ENCODE measurements around the gene ZNF804B. TPM values are rescaled to one million over a fixed set of nuclear protein-coding genes. Genes with fewer than 3 reads are reported as not detected.

The ZNF804B gene
- total RNA-seq, 1 donor from 2014 or later, result not detected

DNA sequence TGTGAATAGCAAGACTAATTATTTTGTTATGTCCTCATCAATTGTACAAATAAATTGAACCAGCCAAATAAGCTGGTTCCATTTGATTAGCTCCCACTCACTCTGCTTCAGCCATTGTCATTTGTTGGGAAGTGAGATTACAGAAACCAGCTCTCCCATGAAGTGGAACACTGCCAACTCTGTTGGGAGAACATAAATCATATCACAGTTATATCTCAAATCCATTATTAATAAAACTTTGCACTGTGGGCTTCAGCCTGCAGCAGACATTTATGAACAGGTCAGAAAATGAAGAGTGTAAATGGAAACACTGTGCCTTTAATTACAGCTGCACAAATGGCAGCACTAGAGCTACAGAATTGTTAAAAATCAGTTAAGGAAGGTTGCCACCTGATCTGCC lies 82.7 kb downstream of the ZNF804B start:
- H3K27ac Mint-ChIP-seq, result no peak overlapping the region
- no peak overlapping the region for H3K4me3 ChIP-seq
- H3K36me3 Mint-ChIP-seq, result no peaks in the 10 kb centered on the region
- TF ChIP-seq, protein P1, sequence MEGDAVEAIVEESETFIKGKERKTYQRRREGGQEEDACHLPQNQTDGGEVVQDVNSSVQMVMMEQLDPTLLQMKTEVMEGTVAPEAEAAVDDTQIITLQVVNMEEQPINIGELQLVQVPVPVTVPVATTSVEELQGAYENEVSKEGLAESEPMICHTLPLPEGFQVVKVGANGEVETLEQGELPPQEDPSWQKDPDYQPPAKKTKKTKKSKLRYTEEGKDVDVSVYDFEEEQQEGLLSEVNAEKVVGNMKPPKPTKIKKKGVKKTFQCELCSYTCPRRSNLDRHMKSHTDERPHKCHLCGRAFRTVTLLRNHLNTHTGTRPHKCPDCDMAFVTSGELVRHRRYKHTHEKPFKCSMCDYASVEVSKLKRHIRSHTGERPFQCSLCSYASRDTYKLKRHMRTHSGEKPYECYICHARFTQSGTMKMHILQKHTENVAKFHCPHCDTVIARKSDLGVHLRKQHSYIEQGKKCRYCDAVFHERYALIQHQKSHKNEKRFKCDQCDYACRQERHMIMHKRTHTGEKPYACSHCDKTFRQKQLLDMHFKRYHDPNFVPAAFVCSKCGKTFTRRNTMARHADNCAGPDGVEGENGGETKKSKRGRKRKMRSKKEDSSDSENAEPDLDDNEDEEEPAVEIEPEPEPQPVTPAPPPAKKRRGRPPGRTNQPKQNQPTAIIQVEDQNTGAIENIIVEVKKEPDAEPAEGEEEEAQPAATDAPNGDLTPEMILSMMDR (IDR thresholded peaks at IDR 0.05), result no peak
- TF ChIP-seq EZH2 (IDR thresholded peaks at IDR 0.05) (no peak), EZH2phosphoT487 (IDR thresholded peaks at IDR 0.05) (no peak)
- no peaks in the 10 kb centered on the region for H4K20me1 ChIP-seq (ENCODE audit: low read depth)
- no peaks in the 10 kb centered on the region for H3K27me3 ChIP-seq
- no peak overlapping the region for H3K4me2 ChIP-seq
- H3K79me2 ChIP-seq (ENCODE audit: low read depth), result no peaks in the 10 kb centered on the region
- H3K9me3 Mint-ChIP-seq, result no peaks in the 10 kb centered on the region
- H3K4me1 ChIP-seq, result peaks cover 4% of the 10 kb centered on the region
- H3K27ac ChIP-seq, result no peak overlapping the region
- H3K9ac ChIP-seq, result no peak overlapping the region
- H3K4me3 Mint-ChIP-seq, result no peak overlapping the region
- H3K9me3 ChIP-seq (ENCODE audit: low read depth), result no peaks in the 10 kb centered on the region
- H3K27me3 Mint-ChIP-seq (ENCODE audit: insufficient read depth, low read depth), result no peaks in the 10 kb centered on the region
- no peaks in the 10 kb centered on the region for H3F3A ChIP-seq (ENCODE audit: low read depth)
- H2AFZ ChIP-seq (replicated peaks), result peak overlapping the region; percentile 31
- H3K4me1 Mint-ChIP-seq, result no peaks in the 10 kb centered on the region
- H3K36me3 ChIP-seq, result no peaks in the 10 kb centered on the region
- no peak for DNase-seq (ENCODE audit: low spot score)

DNA sequence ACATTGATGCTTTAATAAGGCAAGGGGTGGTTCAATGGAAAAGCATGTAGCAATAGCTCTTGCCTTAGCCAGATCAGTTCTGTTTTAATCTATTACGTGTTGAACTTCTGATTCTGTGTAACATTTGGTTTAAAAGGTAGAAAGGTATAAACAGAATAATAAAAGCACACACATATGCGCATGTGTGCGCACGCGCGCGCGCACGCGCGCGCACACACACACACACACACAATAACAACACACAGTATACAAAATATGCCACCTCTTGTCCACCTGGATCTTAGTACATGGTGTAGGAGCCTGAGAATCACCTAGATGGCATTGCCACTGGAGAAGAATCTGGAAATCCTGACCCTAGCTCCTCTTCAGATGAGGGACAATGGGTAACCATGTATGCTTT lies 85.6 kb downstream of the ZNF804B start:
- no peak overlapping the region for H2AFZ ChIP-seq (replicated peaks)
- no peaks in the 10 kb centered on the region for H3K9me3 ChIP-seq (ENCODE audit: low read depth)
- no peak for TF ChIP-seq EZH2phosphoT487 (IDR thresholded peaks at IDR 0.05)
- no peak for TF ChIP-seq EZH2 (IDR thresholded peaks at IDR 0.05)
- Mint-ChIP-seq H3K36me3 (no peaks in the 10 kb centered on the region), H3K27ac (no peak overlapping the region), H3K9me3 (no peaks in the 10 kb centered on the region), H3K4me1 (no peaks in the 10 kb centered on the region), H3K4me3 (no peak overlapping the region), H3K27me3 (ENCODE audit: insufficient read depth, low read depth) (no peaks in the 10 kb centered on the region)
- no peaks in the 10 kb centered on the region for H3K79me2 ChIP-seq (ENCODE audit: low read depth)
- H3K27ac ChIP-seq, result no peak overlapping the region
- no peaks in the 10 kb centered on the region for H3K27me3 ChIP-seq
- H3F3A ChIP-seq (ENCODE audit: low read depth), result no peaks in the 10 kb centered on the region
- DNase-seq (ENCODE audit: low spot score), result no peak
- H3K4me2 ChIP-seq, result no peak overlapping the region
- no peaks in the 10 kb centered on the region for H3K36me3 ChIP-seq
- H3K4me1 ChIP-seq, result peaks cover 4% of the 10 kb centered on the region
- no peak overlapping the region for H3K9ac ChIP-seq
- H4K20me1 ChIP-seq (ENCODE audit: low read depth), result no peaks in the 10 kb centered on the region
- no peak overlapping the region for H3K4me3 ChIP-seq

DNA sequence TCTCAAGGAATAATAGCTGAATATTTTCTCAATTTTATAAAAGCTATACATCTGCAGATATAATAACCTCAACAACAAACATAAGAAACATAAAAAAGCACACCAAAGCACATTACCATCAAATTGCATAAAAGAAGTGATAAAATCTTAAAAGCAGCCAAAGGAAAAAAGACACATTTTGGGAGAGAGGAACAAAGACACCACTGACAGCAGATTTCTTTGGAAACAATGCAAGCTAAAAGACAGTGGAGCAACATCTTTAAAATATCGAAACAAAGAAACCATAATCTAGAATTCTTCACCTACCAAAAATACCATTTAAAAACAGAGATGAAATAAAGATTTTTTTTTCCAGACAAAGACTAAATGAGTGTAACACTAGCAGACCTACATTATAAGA lies 91.7 kb downstream of the ZNF804B start:
- Histone ChIP-seq H3K27me3 (no peaks in the 10 kb centered on the region), H4K20me1 (ENCODE audit: low read depth) (no peaks in the 10 kb centered on the region), H3K4me1 (no peaks in the 10 kb centered on the region), H3F3A (ENCODE audit: low read depth) (no peaks in the 10 kb centered on the region), H3K36me3 (no peaks in the 10 kb centered on the region), H3K79me2 (ENCODE audit: low read depth) (no peaks in the 10 kb centered on the region), H3K4me2 (no peak overlapping the region), H3K9ac (no peak overlapping the region), H3K9me3 (ENCODE audit: low read depth) (no peaks in the 10 kb centered on the region), H2AFZ (replicated peaks) (no peak overlapping the region), H3K27ac (no peak overlapping the region), H3K4me3 (no peak overlapping the region)
- no peaks in the 10 kb centered on the region for H3K36me3 Mint-ChIP-seq
- peaks cover 7% of the 10 kb centered on the region for H3K9me3 Mint-ChIP-seq
- DNase-seq (ENCODE audit: low spot score), result no peak
- TF ChIP-seq, protein P1 (IDR thresholded peaks at IDR 0.05), result no peak
- no peak for TF ChIP-seq EZH2phosphoT487 (IDR thresholded peaks at IDR 0.05)
- H3K4me1 Mint-ChIP-seq, result no peaks in the 10 kb centered on the region
- no peak overlapping the region for H3K27ac Mint-ChIP-seq
- H3K27me3 Mint-ChIP-seq (ENCODE audit: insufficient read depth, low read depth), result no peaks in the 10 kb centered on the region
- H3K4me3 Mint-ChIP-seq, result no peak overlapping the region

DNA sequence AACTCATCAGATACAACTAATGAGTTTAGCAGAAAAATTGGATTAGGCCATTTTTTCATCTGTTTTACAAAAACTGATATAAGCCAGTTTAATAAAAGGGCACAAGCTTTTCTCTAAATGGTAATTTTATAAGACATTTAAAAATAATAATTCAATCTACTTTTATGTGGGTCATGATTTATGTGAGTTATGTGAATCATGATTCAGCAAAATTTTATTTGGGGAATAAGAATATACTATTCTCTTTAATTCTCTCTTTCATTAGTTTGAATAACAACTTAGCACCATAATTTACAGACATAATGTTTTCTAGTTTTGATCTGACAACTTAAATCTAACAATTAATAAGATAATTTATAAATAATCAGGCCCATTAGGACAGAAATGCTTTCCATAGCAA lies 99.8 kb downstream of the ZNF804B start:
- H3K27me3 Mint-ChIP-seq (ENCODE audit: insufficient read depth, low read depth), result no peaks in the 10 kb centered on the region
- no peak overlapping the region for H3K4me3 Mint-ChIP-seq

More for the DNA sequence above, 99.8 kb downstream of the ZNF804B start:
- Histone ChIP-seq H3K27ac (no peak overlapping the region), H3K4me2 (no peak overlapping the region), H3K36me3 (no peaks in the 10 kb centered on the region), H3K9ac (no peak overlapping the region), H3F3A (ENCODE audit: low read depth) (no peaks in the 10 kb centered on the region), H4K20me1 (ENCODE audit: low read depth) (no peaks in the 10 kb centered on the region), H3K27me3 (no peaks in the 10 kb centered on the region), H3K79me2 (ENCODE audit: low read depth) (no peaks in the 10 kb centered on the region), H3K4me3 (no peak overlapping the region), H2AFZ (replicated peaks) (no peak overlapping the region), H3K9me3 (ENCODE audit: low read depth) (no peaks in the 10 kb centered on the region), H3K4me1 (no peaks in the 10 kb centered on the region)
- DNase-seq (ENCODE audit: low spot score), result no peak
- TF ChIP-seq, protein P1 (IDR thresholded peaks at IDR 0.05), result no peak
- TF ChIP-seq EZH2phosphoT487 (IDR thresholded peaks at IDR 0.05) (no peak), EZH2 (IDR thresholded peaks at IDR 0.05) (no peak)
- no peaks in the 10 kb centered on the region for H3K36me3 Mint-ChIP-seq
- H3K27ac Mint-ChIP-seq, result no peak overlapping the region
- H3K4me1 Mint-ChIP-seq, result no peaks in the 10 kb centered on the region
- no peaks in the 10 kb centered on the region for H3K9me3 Mint-ChIP-seq

All from neural progenitor cell (in vitro differentiated cells).